Muscle of back (tissue), 11 donors: ENCODE results near the gene LMAN2. TPM values are rescaled to one million over a fixed set of nuclear protein-coding genes. Genes with fewer than 3 reads are reported as not detected.

Experiments used
- DNase-seq, 3 donors: peaks; one replicate each; pipeline versions ENCODE4 v3.0.0 to v3.0.0-alpha.2; 2013
- polyA plus RNA-seq, 10 donors: library from polyadenylated mRNA; unstranded; fragments of 120-200 nt; gene quantifications; one replicate each; pipeline ENCODE4 v1.2.1, GENCODE V29; 2013; ENCODE audit not compliant: insufficient read length in 10 of 10

The LMAN2 gene
- polyA plus RNA-seq, 10 donors = 53.9 to 87.5 (median 67.8) TPM

GRCh38 chr5:177329883-177330282 lies 21.6 kb downstream of the LMAN2 start:
- no peak for DNase-seq

DNA sequence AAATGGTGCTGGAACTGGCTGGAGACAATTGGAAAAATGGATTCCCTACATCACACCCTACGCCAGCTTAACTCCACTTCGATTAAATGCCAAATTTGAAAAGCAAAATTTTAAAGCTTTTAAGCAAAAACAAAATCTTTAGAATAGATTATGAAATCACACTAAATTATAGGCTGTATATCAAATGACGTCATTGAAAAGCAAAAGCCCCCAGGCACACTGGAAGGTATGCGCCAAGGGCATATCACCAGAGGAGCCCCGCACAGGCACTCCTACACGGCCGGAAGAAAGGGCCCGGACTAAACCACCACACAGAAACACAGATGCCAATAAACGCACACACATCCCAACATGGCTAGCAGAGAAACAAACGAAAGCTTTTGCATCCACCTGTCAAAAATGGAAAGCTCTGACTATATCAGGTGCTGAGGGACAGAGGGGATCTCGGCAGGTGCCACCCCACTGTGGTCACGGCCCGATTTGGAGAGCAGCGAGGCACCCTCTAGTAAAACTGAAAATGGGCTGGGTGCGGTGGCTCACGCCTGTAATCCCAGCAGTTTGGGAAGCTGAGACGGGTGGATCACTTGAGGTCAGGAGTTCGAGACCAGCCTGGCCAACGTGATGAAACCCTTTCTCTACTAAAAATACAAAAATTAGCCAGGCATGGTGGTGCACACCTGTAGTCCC lies 22.8 kb downstream of the LMAN2 start:
- DNase-seq = no peak

GRCh38 chr5:177327539-177328522 lies 23.6 kb downstream of the LMAN2 start:
- DNase-seq = peak in 2 of 3 donors; percentile 58 to 74

DNA sequence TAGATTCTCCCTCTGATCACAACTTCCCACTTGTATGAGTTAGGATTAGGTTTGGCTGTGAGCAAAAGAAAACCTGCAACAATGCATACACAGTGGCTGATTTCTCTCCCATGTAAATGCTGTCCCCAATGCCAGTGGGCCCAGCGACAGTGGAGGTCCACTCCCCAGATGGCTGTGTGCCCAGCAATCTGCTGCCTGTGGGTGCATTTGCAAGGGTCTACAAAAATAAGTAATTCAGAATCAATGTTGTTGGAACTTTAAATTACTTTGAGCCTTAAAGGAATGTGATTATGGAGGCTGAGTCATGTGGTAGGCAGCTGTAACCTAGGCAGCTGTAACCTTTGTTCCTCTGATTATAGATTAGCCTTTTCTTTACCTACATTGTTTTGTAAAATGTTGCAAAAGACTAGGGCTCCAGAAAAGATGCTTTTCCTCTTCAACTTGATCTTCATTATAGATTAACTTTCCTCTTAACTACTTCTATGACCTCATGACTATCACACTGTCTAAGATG lies 25.5 kb downstream of the LMAN2 start:
- no peak for DNase-seq

GRCh38 chr5:177320879-177321278 lies 30.6 kb downstream of the LMAN2 start:
- no peak for DNase-seq

DNA sequence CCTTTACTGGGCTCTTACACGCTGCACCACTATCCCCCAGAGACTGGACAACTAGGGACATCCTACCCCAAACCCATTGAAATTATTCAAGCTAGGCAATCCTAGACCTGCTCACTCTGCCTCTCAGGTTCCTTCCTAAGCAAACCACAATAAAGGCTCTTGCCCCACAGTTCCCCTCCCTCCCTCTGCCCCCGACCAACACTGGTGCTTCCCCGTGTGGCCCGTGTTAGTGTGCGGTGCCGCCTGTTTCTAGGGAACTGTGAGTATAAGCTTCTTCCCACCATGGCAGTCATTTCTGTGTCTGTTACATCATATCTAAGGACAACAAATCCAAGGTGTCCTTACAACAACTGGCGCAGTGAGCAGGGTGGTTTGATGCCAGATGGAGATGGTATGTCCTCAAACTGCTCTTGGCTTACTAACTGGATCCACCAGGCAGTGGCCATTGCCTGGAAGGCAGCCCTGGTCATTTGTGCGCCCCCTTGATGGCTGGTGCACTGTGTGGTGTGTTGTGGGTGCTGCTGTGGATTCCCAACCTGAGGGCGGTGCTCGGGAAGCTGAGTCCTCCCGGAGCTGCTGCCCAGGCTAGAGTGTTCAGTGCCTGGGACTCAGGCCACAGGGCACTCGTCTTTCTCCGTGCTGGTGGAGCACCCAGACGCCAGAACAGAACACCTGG lies 31.4 kb downstream of the LMAN2 start:
- no peak for DNase-seq

DNA sequence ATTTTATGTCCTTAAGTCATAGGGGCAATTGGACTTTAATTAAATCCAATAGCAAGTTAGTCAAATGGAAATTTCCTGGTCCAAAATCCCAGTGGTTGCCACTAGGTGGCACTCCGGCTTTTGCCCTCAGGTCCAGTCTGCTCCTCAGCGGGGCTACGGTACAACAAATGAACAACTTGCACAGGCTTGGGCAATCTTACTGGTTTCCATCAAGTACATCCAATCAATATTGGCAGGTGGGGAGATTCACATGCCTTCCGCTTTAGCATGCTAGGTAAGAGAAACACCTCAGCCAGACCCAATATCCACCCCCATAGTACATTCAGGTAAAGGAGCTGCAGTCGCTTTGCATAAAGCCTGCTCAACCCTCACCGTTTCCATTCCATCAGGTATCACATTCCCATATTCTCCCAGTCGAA lies 33.5 kb downstream of the LMAN2 start:
- DNase-seq = peak; percentile 43 to 75 (median 70)

- no peak for DNase-seq
Observed at GRCh38 chr5:177316005-177316404, 35.5 kb downstream of the LMAN2 start.

GRCh38 chr5:177315411-177315810 lies 36.1 kb downstream of the LMAN2 start:
- DNase-seq = no peak

GRCh38 chr5:177314376-177315342 lies 36.8 kb downstream of the LMAN2 start:
- no peak for DNase-seq

- no peak for DNase-seq
Observed at GRCh38 chr5:177313561-177314259, 37.8 kb downstream of the LMAN2 start.

- DNase-seq = peak in 1 of 3 donors; percentile 71
Observed at GRCh38 chr5:177312649-177313181, 38.8 kb downstream of the LMAN2 start.

DNA sequence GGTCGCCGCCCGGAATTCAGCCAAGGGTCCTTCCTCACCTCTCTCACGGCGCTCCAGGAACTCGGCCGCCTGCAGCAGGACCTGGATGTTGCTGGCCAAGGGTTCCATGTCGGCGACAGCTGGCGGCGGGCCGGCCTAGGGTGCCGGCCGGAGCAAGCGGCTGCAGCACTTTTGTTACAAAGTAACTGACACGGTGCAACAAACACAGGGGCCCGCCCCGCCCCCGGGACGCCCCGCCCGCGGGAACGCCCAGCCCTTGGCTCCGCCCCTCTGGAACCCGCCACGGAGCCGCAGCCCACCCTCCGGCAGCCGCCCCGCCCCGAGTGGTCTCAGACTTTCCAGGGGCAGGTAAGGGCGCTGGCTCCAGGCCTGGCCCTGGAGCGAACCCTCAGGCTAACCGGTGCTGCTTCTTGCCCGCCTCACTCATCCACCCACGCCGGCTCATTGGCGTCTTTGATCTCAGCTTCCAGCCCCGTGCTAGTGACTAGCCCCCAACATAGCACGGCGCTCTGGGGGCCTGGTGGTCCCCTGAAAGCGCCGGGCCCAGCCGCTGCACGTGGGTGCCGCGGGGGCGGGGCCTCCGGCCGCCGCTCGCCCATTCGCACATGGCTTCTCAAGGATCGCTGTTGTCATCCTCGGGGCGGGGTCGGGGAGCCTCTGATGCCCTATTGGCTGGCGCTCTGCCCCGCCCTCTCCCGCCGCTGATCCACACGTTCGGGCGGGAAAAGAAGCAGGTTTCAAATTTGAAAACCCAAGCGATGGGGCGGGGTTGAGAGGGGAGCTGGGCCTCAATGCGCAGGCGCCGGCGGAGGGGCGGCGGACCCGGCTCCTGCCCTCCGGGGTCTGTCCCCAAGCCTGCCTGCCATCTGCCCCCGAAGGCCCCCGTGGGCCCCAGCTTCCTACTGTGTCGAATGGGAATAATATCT lies 39.5 kb downstream of the LMAN2 start, which contains the start of gene MXD3:
MXD3 (minus strand) TSS at position 176 of the 926 bp plus-strand sequence; CDS start at position 108, 68 bp downstream.
- peak; percentile 93 to 97 (median 97) for DNase-seq

- DNase-seq = no peak
Observed at GRCh38 chr5:177311392-177311722, 40.1 kb downstream of the LMAN2 start.

GRCh38 chr5:177310757-177311391 lies 40.6 kb downstream of the LMAN2 start:
- DNase-seq = peak in 1 of 3 donors; percentile 51

DNA sequence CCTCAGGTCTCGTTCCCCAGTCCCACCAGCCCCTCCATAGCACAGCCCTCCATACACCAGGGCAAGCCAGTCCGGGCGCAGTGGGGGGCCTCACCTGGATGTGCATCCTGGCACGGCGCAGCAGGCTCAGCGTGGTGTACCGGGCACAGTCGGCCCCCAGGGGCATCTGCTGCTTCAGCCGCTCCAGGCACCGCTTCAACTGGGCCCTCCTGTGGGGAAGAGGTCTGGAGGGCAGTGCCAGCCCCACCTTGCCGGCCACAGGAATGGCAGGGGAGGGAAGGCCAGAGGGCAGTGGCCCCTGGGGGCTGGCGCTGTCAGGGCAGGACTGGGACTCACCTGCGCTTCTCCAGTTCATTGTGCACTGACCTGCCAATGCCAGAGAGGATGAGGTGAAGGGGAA lies 41.1 kb downstream of the LMAN2 start:
- DNase-seq = no peak

DNA sequence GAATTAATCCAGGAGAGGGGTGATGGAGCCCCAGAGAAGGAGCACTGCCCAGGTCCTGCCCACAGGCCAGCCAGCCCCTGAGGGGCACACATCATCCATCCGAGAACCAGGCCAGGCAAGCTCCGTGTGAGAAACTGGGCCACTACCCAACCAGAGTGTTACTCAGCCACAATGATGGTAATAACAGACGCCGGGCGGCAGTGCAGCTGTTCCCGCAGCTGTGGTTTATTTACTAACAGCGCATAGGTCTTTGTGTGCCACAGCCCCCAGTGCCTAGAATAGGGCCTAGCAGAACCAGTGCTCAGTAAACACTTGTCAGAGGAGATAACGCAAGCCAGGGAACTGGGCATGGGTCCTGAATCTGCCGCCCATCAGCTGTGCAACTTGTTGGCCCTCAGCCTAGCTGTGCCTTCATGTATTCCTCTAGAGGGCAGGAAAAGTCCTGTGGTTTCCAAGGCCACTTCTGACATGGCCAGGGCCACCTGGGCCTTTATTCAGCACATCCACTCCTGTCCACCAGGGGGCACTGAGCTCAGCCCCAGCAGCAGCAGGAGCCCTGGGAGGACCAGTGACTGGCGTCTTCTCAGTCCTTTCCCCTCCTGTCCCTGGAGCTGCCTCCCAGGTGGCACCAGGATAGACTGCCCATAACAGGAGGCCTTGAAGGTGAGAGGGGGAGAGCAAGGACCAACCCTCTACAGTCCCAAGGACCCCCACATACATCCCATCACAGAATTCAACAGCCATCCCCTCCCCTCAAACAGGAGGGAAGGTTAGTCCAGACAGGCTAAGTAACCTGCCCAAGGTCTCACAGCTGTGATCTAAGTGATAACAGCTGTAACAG lies 41.9 kb downstream of the LMAN2 start:
- DNase-seq = peak; percentile 38 to 74 (median 65)
